HepG2 (cell line): ENCODE results near the gene PUM1. TPM values are rescaled to one million over a fixed set of nuclear protein-coding genes. Genes with fewer than 3 reads are reported as not detected.

ENCODE experiments used
- ATRX ChIP-seq: sonication (generic); formaldehyde crosslinking; IDR thresholded peaks from 2 replicates; pipeline ENCODE4 v1.4.0; 2020; ENCODE audit warnings: missing genetic modification reagents, borderline replicate concordance
- ETV6 ChIP-seq: sonication (generic); formaldehyde crosslinking; conservative IDR thresholded peaks from 2 replicates; pipeline ENCODE4 v1.4.0; 2020; ENCODE audit warnings: missing genetic modification reagents
- KIAA2018 ChIP-seq: sonication (generic); formaldehyde crosslinking; IDR thresholded peaks from 2 replicates; pipeline ENCODE4 v1.5.0; 2020; ENCODE audit warnings: mild to moderate bottlenecking, missing genetic modification reagents, borderline replicate concordance
- MIER2 ChIP-seq: IDR thresholded peaks from 2 replicates; pipeline ENCODE4 v1.6.1; 2016; ENCODE audit warnings: missing biosample characterization, missing genetic modification reagents
- POGZ ChIP-seq: sonication (generic); formaldehyde crosslinking; IDR thresholded peaks from 2 replicates; pipeline ENCODE4 v1.4.0; 2020; ENCODE audit warnings: mild to moderate bottlenecking, missing genetic modification reagents
- RCOR2 ChIP-seq: IDR thresholded peaks from 2 replicates; pipeline ENCODE4 v1.6.1; 2016; ENCODE audit warnings: missing biosample characterization, missing genetic modification reagents
- REPIN1 ChIP-seq: sonication (generic); formaldehyde crosslinking; IDR thresholded peaks from 2 replicates; pipeline ENCODE4 v1.8.0; 2022; ENCODE audit warnings: missing genetic modification reagents, low read depth, mild to moderate bottlenecking, borderline replicate concordance
- SOX5 ChIP-seq: IDR thresholded peaks from 2 replicates; pipeline ENCODE4 v1.6.1; 2016; ENCODE audit warnings: borderline replicate concordance
- TBP ChIP-seq: sonication (generic); formaldehyde crosslinking; IDR thresholded peaks from 2 replicates; pipeline ENCODE4 v1.5.0; 2020; ENCODE audit warnings: missing genetic modification reagents
- UBTF ChIP-seq: sonication (generic); formaldehyde crosslinking; IDR thresholded peaks from 2 replicates; pipeline ENCODE4 v1.4.0; 2020; ENCODE audit warnings: mild to moderate bottlenecking, missing genetic modification reagents
- YEATS4 ChIP-seq: sonication (generic); formaldehyde crosslinking; IDR thresholded peaks from 2 replicates; pipeline ENCODE4 v1.4.0; 2020; ENCODE audit warnings: missing genetic modification reagents, borderline replicate concordance
- ZNF652 ChIP-seq: IDR thresholded peaks from 2 replicates; pipeline ENCODE4 v1.6.1; 2016; ENCODE audit warnings: low read depth, borderline replicate concordance
- polyA plus RNA-seq, 8 experiments: library from polyadenylated mRNA; depleted of rRNA in 3 of 8; stranded (reverse) in 7 of 8; unstranded in 1 of 8; fragments of >200 nt; fragmentation: Illumina TruSeq in 4 of 8; extraction: Trizol in 4 of 8; gene quantifications; 2 replicates each; pipeline versions ENCODE4 v1.2.1 to v1.2.3, GENCODE V29; 2011 to 2016; ENCODE audit warnings: low read depth in 4 of 8, missing spikeins in 1 of 8, mixed read lengths in 1 of 8; ENCODE audit not compliant: insufficient read depth in 1 of 8
- total RNA-seq, 5 experiments: library from RNA; depleted of rRNA; stranded (reverse); fragments of >200 nt; fragmentation: Illumina TruSeq; extraction: Trizol; gene quantifications; 2 replicates each; pipeline ENCODE4 v1.2.3, GENCODE V29; 2016; ENCODE audit warnings: low read depth in 1 of 5
- TF ChIP-seq, protein P1 (sequence below): sonication (generic); formaldehyde crosslinking; IDR thresholded peaks from 2 replicates; pipeline ENCODE4 v1.4.0; 2020; ENCODE audit warnings: mild to moderate bottlenecking, missing genetic modification reagents
- TF ChIP-seq, protein P2 (sequence below): IDR thresholded peaks from 2 replicates; pipeline ENCODE4 v1.6.1; 2016; ENCODE audit warnings: low read depth, borderline replicate concordance
- TF ChIP-seq, protein P3 (sequence below): sonication (generic); formaldehyde crosslinking; IDR thresholded peaks from 2 replicates; pipeline ENCODE4 v1.8.1; 2022; ENCODE audit warnings: mild to moderate bottlenecking, missing genetic modification reagents

Gene PUM1
- total and polyA plus RNA-seq, 2 of the 13 experiments (the other 11 are each of a cell fraction or from before 2014, with no cell fraction given): 64.7 to 91.0 TPM

DNA sequence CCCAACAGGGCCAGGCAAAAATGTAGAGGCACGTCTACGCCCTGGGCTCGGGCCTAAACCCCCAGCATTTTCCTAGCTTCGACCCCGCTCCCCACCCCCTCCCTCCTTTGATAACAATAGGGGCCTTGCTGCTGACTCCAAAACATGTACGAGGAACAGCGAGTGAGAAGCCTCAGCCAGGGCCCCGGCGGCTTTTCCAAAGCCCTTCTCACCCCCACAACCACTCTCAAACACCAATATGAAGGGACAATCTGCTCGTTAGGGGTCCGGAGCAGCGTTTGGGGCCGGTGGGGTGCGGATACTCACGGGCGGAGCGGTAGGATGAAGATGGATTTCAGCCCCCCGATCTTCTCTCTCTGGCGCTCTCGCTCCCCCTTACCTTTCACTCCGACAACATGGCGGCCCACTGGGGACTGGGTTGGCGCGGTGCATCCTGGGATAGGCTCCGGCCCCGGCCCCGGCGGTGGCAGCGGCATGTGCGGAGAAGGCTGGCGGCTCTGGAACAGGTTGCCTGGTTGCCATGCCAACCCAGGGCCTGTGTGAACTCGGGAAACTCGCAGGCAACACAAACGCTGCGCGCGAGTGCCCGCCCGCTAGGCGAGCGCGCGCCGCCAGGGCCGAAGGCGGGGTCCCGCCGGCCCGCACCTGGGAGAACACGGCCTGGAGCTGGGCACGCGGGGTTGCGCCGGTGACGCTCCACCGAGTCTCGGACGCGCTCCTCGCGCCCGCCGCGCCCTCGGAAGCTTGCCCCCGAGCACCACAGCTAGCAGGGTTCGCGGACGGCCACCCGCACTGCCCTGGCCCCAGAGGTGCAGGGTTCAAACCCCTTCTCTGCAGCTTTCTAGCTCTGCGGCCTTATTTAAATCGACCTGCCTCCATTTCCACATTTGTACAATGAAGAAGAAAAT lies at the start of gene PUM1 (continued):
- TF ChIP-seq ETV6 (CRISPR knock-in tag): 0 out of 2 replicates have a peak, but pooled peaks have one; percentile 49
- TF ChIP-seq YEATS4: 0 out of 2 replicates have a peak, but pooled peaks have one; percentile 52
- TF ChIP-seq ZNF652: no peak
- TF ChIP-seq SOX5 (CRISPR knock-in tag): peak; percentile 63
- TF ChIP-seq, protein P1, sequence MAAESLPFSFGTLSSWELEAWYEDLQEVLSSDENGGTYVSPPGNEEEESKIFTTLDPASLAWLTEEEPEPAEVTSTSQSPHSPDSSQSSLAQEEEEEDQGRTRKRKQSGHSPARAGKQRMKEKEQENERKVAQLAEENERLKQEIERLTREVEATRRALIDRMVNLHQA (CRISPR knock-in tag): no peak
- TF ChIP-seq MIER2 (CRISPR knock-in tag): no peak
- TF ChIP-seq, protein P2, sequence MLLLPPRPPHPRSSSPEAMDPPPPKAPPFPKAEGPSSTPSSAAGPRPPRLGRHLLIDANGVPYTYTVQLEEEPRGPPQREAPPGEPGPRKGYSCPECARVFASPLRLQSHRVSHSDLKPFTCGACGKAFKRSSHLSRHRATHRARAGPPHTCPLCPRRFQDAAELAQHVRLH (CRISPR knock-in tag): no peak
- TF ChIP-seq REPIN1 (CRISPR knock-in tag): peak; percentile 74
- TF ChIP-seq UBTF: peak; percentile 69
- peak; percentile 23; the same call in 1 of the 2 replicates for TF ChIP-seq TBP
- no peak for TF ChIP-seq ATRX (CRISPR knock-in tag)
- peak; percentile 77; the same call in 1 of the 2 replicates for TF ChIP-seq POGZ
- TF ChIP-seq RCOR2 (CRISPR knock-in tag): no peak
- TF ChIP-seq, protein P3, sequence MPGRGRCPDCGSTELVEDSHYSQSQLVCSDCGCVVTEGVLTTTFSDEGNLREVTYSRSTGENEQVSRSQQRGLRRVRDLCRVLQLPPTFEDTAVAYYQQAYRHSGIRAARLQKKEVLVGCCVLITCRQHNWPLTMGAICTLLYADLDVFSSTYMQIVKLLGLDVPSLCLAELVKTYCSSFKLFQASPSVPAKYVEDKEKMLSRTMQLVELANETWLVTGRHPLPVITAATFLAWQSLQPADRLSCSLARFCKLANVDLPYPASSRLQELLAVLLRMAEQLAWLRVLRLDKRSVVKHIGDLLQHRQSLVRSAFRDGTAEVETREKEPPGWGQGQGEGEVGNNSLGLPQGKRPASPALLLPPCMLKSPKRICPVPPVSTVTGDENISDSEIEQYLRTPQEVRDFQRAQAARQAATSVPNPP (CRISPR knock-in tag): peak; percentile 72; the same call in 1 of the 2 replicates
- no peak for TF ChIP-seq KIAA2018
